ENCODE results near the gene FAXDC2. TPM values are rescaled to one million over a fixed set of nuclear protein-coding genes. Genes with fewer than 3 reads are reported as not detected.

The FAXDC2 gene
- total and polyA plus RNA-seq, 9 of the 15 experiments (the other 6 are each of a cell fraction or from before 2014, with no cell fraction given), result 2.4 to 30.0 (median 9.9) TPM

DNA sequence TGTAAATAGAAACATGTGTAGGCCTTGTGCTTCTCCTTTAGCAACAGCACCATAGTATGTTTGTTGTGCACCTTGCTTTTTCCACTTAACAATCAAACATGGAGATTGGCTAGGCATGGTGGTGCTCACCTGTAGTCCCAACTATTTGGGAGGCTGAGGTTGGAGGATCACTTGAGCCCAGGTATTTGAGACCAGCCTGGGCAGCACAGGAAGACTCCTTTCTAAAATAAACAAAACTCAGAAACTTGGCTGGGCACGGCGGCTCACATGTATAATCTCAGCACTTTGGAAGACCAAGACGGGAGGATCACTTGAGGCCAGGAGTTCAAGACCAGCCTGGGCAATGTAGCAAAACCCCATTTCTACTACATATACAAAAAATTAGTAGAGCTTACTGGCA is 948 bp upstream of the FAXDC2 start:
- H4K20me1 ChIP-seq (replicated peaks; ENCODE audit: control insufficient read depth, insufficient read depth, low read length), result no peaks in the 10 kb centered on the region
- no peak overlapping the region for H3K4me3 ChIP-seq
- H3K4me2 ChIP-seq (ENCODE audit: insufficient read depth, low read length), result no peak overlapping the region
- 97% methylated on average over 3 of the region's 3 CpGs for WGBS (ENCODE audit: insufficient coverage, low coverage, missing lambda C conversion rate)
- no TSS peak for BruUV-seq (replicated peaks)
- intact Hi-C loops (cut with micrococcal nuclease) (no loop called here), in situ Hi-C loops (cut with MboI) (no loop called here)
- no peak overlapping the region for H2AFZ ChIP-seq (ENCODE audit: low read depth, low read length)
- H3K27me3 ChIP-seq (ENCODE audit: control insufficient read depth in 2 of 2, insufficient read depth in 2 of 2, low read length in 2 of 2), result no peaks in the 10 kb centered on the region
- no peaks in the 10 kb centered on the region for H3K79me2 ChIP-seq (ENCODE audit: control insufficient read depth, insufficient read depth, low read length)
- ATAC-seq, result no peak
- H3K9me3 ChIP-seq (replicated peaks; ENCODE audit: control insufficient read depth, insufficient read depth, low read depth, low read length), result no peaks in the 10 kb centered on the region
- no peak for FAIRE-seq
- ChIA-PET POLR2A (interaction anchor here (0.6 to 1.3 kb wide), 4 partner anchors 9 to 1023 kb away, joined by 3 to 4 read pairs (median 4); no protein-coding TSS in a partner anchor), CTCF (ENCODE audit: low intra/inter-chr PET ratio) (interaction anchor here (0.6 kb wide), 1 partner anchor 32 kb away, joined by 5 read pairs; no protein-coding TSS in a partner anchor)
- peaks cover 12 to 25% of the 10 kb centered on the region in 2 experiments; a peak in 4 of 5 replicates for H3K4me1 ChIP-seq (replicated peaks in 1 of 2; ENCODE audit: control insufficient read depth in 2 of 2, insufficient read depth in 2 of 2, low read length in 2 of 2)
- DNase-seq (ENCODE audit: extremely low read depth in 1 of 4, low spot score in 3 of 4), result no peak
- H3K27ac ChIP-seq (ENCODE audit: extremely low read depth, low read depth, low read length), result no peak overlapping the region
- no peak overlapping the region for H3K9ac ChIP-seq (ENCODE audit: insufficient read depth in 1 of 2, low read depth in 2 of 2, low read length in 2 of 2)
- TF ChIP-seq CTCFL (IDR thresholded peaks at IDR 0.05; ENCODE audit: borderline replicate concordance, insufficient read depth, low read depth, low read length, poor library complexity, severe bottlenecking) (no peak), ZNF3 (CRISPR knock-in tag; IDR thresholded peaks at IDR 0.05) (no peak), FOXK2 (conservative IDR thresholded peaks at IDR 0.05 in 1 of 2, IDR thresholded peaks at IDR 0.05 in 1 of 2; ENCODE audit: low read depth in 2 of 2) (no peak), PCBP2 (IDR thresholded peaks at IDR 0.05; ENCODE audit: low read depth, low read length, poor library complexity, severe bottlenecking) (no peak), DNMT1 (IDR thresholded peaks at IDR 0.05) (no peak), EZH2 (IDR thresholded peaks at IDR 0.05; ENCODE audit: borderline replicate concordance, low read depth, low read length) (no peak), PHF8 (IDR thresholded peaks at IDR 0.05; ENCODE audit: borderline replicate concordance, low read length) (no peak), NFATC3 (IDR thresholded peaks at IDR 0.05) (no peak), MTA1 (IDR thresholded peaks at IDR 0.05; ENCODE audit: borderline replicate concordance) (no peak), HDAC8 (tag; IDR thresholded peaks at IDR 0.05) (no peak), NFRKB (IDR thresholded peaks at IDR 0.05; ENCODE audit: low read depth) (no peak), NCOA4 (IDR thresholded peaks at IDR 0.05; ENCODE audit: partially characterized antibody) (no peak), ZNF121 (CRISPR knock-in tag; conservative IDR thresholded peaks at IDR 0.05) (no peak)
- TF ChIP-seq, protein P1, sequence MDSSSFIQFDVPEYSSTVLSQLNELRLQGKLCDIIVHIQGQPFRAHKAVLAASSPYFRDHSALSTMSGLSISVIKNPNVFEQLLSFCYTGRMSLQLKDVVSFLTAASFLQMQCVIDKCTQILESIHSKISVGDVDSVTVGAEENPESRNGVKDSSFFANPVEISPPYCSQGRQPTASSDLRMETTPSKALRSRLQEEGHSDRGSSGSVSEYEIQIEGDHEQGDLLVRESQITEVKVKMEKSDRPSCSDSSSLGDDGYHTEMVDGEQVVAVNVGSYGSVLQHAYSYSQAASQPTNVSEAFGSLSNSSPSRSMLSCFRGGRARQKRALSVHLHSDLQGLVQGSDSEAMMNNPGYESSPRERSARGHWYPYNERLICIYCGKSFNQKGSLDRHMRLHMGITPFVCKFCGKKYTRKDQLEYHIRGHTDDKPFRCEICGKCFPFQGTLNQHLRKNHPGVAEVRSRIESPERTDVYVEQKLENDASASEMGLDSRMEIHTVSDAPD (CRISPR knock-in tag; IDR thresholded peaks at IDR 0.05), result no peak
- no peaks in the 10 kb centered on the region for H3K36me3 ChIP-seq (ENCODE audit: control insufficient read depth, insufficient read depth, low read length)
- H3K9me1 ChIP-seq (ENCODE audit: control insufficient read depth, insufficient read depth, low read length), result no peaks in the 10 kb centered on the region

Data from K562 (cell line).